ENCODE measurements around the gene PLA2G2E.

Gene PLA2G2E

GRCh38 chr1:19923137-19923952 is at the start of gene PLA2G2E:
PLA2G2E (minus strand) TSS chr1:19923617; CDS start chr1:19923559, 58 bp downstream.
- DNase-seq (ENCODE audit: low read depth in 2 of 2, low spot score in 1 of 2) = no peak

GRCh38 chr1:19971664-19972063 is 48.2 kb upstream of the PLA2G2E start:
- no peak for DNase-seq (ENCODE audit: low read depth in 2 of 2, low spot score in 1 of 2)

- no peak for DNase-seq (ENCODE audit: low read depth in 2 of 2, low spot score in 1 of 2)
Observed at GRCh38 chr1:19969898-19970660, 46.7 kb upstream of the PLA2G2E start.

GRCh38 chr1:19967808-19968207 is 44.4 kb upstream of the PLA2G2E start:
- no peak for DNase-seq (ENCODE audit: low read depth in 2 of 2, low spot score in 1 of 2)

- DNase-seq (ENCODE audit: low read depth in 2 of 2, low spot score in 1 of 2) = no peak
Observed at GRCh38 chr1:19964542-19964941, 41.1 kb upstream of the PLA2G2E start.

- no peak for DNase-seq (ENCODE audit: low read depth in 2 of 2, low spot score in 1 of 2)
Observed at GRCh38 chr1:19963636-19964035, 40.2 kb upstream of the PLA2G2E start.

GRCh38 chr1:19960591-19960990 is 37.2 kb upstream of the PLA2G2E start:
- DNase-seq (ENCODE audit: low read depth in 2 of 2, low spot score in 1 of 2) = no peak

- DNase-seq (ENCODE audit: low read depth in 2 of 2, low spot score in 1 of 2) = no peak
Observed at GRCh38 chr1:19957779-19958178, 34.4 kb upstream of the PLA2G2E start.

GRCh38 chr1:19955534-19956170 is 32.2 kb upstream of the PLA2G2E start:
- no peak for DNase-seq (ENCODE audit: low read depth in 2 of 2, low spot score in 1 of 2)

- no peak for DNase-seq (ENCODE audit: low read depth in 2 of 2, low spot score in 1 of 2)
Observed at GRCh38 chr1:19954059-19954458, 30.6 kb upstream of the PLA2G2E start.

- no peak for DNase-seq (ENCODE audit: low read depth in 2 of 2, low spot score in 1 of 2)
Observed at GRCh38 chr1:19949016-19949415, 25.6 kb upstream of the PLA2G2E start.

- DNase-seq (ENCODE audit: low read depth in 2 of 2, low spot score in 1 of 2) = no peak
Observed at GRCh38 chr1:19946971-19947370, 23.6 kb upstream of the PLA2G2E start.

GRCh38 chr1:19946331-19946751 is 22.9 kb upstream of the PLA2G2E start:
- DNase-seq (ENCODE audit: low read depth in 2 of 2, low spot score in 1 of 2) = no peak

GRCh38 chr1:19945914-19946313 is 22.5 kb upstream of the PLA2G2E start:
- no peak for DNase-seq (ENCODE audit: low read depth in 2 of 2, low spot score in 1 of 2)

- no peak for DNase-seq (ENCODE audit: low read depth in 2 of 2, low spot score in 1 of 2)
Observed at GRCh38 chr1:19942657-19943056, 19.2 kb upstream of the PLA2G2E start.

GRCh38 chr1:19942088-19942487 is 18.7 kb upstream of the PLA2G2E start:
- no peak for DNase-seq (ENCODE audit: low read depth in 2 of 2, low spot score in 1 of 2)

- DNase-seq (ENCODE audit: low read depth in 2 of 2, low spot score in 1 of 2) = no peak
Observed at GRCh38 chr1:19941206-19941568, 17.8 kb upstream of the PLA2G2E start.

GRCh38 chr1:19940486-19941205 is 17.2 kb upstream of the PLA2G2E start:
- no peak for DNase-seq (ENCODE audit: low read depth in 2 of 2, low spot score in 1 of 2)

- no peak for DNase-seq (ENCODE audit: low read depth in 2 of 2, low spot score in 1 of 2)
Observed at GRCh38 chr1:19938472-19938871, 15.1 kb upstream of the PLA2G2E start.

GRCh38 chr1:19936061-19936750 is 12.8 kb upstream of the PLA2G2E start:
- DNase-seq (ENCODE audit: low read depth in 2 of 2, low spot score in 1 of 2) = no peak

GRCh38 chr1:19934336-19934735 is 10.9 kb upstream of the PLA2G2E start:
- DNase-seq (ENCODE audit: low read depth in 2 of 2, low spot score in 1 of 2) = no peak
